Measurements from ENCODE around the gene IFNA17.
"Not testable (repeated sequence)": the region's sequence is repeated elsewhere in the genome, so short reads cannot be mapped to it uniquely, and the experiment has no call there.

Gene IFNA17

GRCh38 chr9:21210311-21210710 is 17.7 kb downstream of the IFNA17 start:
- no peak for DNase-seq

DNA sequence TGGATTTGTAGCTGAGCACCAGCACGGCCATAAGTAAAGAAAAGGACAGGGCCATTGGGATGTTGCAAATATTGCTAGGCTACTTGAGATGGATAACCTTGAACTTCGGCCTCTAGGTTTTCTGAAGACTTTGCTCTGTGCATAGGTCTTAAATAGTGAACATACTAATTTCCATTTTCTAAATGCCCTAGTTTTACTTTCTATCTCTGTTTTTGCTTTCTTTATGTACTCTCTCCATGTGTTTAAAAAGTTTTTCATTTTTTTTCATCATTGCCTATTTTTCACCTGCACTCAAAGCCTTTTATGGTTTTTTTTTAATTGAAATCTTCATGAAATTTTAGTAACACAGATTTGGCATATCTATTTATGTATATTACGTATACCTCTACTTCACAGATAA is 21.0 kb downstream of the IFNA17 start, which contains the start of gene IFNA10:
Gene IFNA10 (minus strand): TSS at position 101 of the 400 bp plus-strand sequence. CDS start 46 bp downstream, at position 55.
- DNase-seq: not testable (repeated sequence)

GRCh38 chr9:21205204-21205603 is 22.8 kb downstream of the IFNA17 start:
- no peak for DNase-seq

- DNase-seq: not testable (repeated sequence)
Measured at GRCh38 chr9:21202105-21202504, 25.9 kb downstream of the IFNA17 start, which contains the start of gene IFNA7. Gene IFNA7 (minus strand): TSS chr9:21202205. CDS start chr9:21202165, 40 bp downstream.

DNA sequence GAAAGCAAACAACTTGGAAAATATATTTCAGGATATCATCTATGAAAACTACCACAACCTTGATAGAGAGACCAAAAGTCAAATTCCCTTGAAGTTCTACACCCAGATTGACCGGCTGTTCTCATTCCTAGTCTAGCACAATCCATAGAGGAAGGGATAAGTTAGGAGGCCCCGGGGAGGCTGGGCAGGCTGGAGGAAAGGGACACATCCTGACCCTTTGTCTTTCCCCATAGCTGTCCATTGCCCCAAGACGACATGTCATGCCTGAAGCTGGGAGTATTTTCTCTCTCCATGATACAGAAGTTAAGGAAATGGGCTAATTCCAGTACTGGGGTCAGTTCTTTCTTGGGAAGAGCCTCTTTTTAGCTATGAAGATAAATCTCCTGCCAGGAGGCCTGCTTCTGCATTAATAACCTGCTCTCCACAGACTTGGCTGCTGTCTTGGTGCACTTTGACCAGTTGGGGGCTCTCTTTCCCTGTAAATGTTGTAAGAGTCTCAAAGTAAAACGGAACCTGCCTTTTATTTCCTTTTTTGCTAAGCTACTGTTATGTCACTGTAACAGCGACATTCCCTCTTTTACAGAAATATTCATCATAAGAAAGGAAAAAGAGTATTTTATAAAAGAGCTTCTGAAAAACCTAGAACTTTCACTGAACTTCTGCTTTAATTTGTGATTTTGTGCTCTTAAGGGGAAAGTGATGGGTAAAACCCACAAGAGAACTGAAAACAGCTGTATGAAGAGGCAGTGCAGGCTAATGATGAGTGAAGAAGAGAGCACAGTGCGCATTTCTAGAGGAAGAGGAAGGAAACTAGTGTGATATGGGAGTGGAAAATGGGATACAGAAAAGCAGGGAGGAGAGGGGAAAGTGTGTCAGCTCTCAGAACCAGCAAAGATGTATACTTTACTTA is 32.9 kb downstream of the IFNA17 start:
- DNase-seq: peak; percentile 64

GRCh38 chr9:21187487-21187886 is 40.5 kb downstream of the IFNA17 start, which contains the start of gene IFNA4:
Gene IFNA4 (minus strand): TSS chr9:21187587. CDS start chr9:21187531, 56 bp downstream.
- DNase-seq: not testable (repeated sequence)

DNA sequence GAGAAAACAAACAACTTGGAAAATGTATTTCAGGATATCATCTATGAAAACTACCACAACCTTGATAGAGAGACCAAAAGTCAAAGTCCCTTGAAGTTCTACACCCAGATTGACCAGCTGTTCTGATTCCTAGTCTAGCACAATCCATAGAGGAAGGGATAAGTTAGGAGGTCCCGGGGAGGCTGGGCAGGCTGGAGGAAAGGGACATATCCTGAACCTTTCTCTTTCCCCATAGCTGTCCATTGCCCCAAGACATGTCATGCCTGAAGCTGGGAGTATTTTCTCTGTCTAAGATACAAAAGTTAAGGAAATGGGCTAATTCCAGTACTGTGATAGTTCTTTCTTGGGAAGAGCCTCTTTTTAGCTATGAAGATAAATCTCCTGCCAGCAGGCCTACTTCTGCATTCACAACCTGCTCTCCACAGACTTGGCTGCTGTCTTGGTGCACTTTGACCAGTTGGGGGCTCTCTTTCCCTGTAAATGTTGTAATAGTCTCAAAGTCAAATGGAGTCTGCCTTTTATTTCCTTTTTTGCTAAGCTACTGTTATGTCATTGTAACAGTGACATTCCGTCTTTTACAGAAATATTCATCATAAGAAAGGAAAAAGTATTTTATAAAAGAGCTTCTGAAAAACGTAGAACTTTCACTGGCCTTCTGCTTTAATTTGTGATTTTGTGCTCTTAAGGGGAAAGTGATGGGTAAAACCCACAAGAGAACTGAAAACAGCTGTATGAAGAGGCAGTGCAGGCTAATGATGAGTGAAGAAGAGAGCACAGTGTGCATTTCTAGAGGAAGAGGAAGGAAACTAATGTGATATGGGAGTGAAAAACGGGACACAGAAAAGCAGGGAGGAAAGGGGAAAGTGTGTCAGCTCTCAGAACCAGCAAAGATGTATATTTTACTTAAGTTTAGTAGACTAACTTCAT is 44.9 kb downstream of the IFNA17 start:
- DNase-seq: peak; percentile 62
